Smooth muscle cell (in vitro differentiated cells): ENCODE data around the gene DMBX1. TPM values are rescaled to one million over a fixed set of nuclear protein-coding genes. Genes with fewer than 3 reads are reported as not detected.
A peak's percentile ranks its signal among the peaks of the same experiment; 100 is the strongest.

Source experiments
- DNase-seq: peaks from one replicate; lab custom pipeline; 2025; ENCODE audit not compliant: unreplicated experiment; lab: John Stamatoyannopoulos, UW
- H2AFZ ChIP-seq: fragments of 200-600 bp; sonication (generic); 2 replicates; pipeline ENCODE4 v1.6.0; 2016; ENCODE audit warnings: antibody characterized with exemption, low read depth, mild to moderate bottlenecking
- H3F3A ChIP-seq: fragments of 200-600 bp; sonication (generic); 2 replicates; pipeline ENCODE4 v1.6.0; 2017; ENCODE audit warnings: antibody characterized with exemption, low read depth
- H3K27ac ChIP-seq: fragments of 200-600 bp; sonication (generic); 2 replicates; pipeline ENCODE4 v1.5.1; 2016; ENCODE audit warnings: low read depth, mild to moderate bottlenecking
- H3K27me3 ChIP-seq: fragments of 200-600 bp; sonication (generic); 2 replicates; pipeline ENCODE4 v1.6.1; 2016; ENCODE audit warnings: low read depth, mild to moderate bottlenecking
- H3K36me3 ChIP-seq: fragments of 200-600 bp; sonication (generic); 2 replicates; pipeline ENCODE4 v1.5.1; 2016; ENCODE audit warnings: low read depth
- H3K4me1 ChIP-seq: fragments of 200-600 bp; sonication (generic); 2 replicates; pipeline ENCODE4 v1.5.1; 2016; ENCODE audit warnings: low read depth
- H3K4me2 ChIP-seq: fragments of 200-600 bp; sonication (generic); 2 replicates; pipeline ENCODE4 v1.6.0; 2016; ENCODE audit warnings: mild to moderate bottlenecking
- H3K4me3 ChIP-seq: fragments of 200-600 bp; sonication (generic); 2 replicates; pipeline ENCODE4 v1.5.1; 2016; ENCODE audit warnings: mild to moderate bottlenecking
- H3K79me2 ChIP-seq: fragments of 200-600 bp; sonication (generic); 2 replicates; pipeline ENCODE4 v1.6.0; 2016; ENCODE audit warnings: low read depth, mild to moderate bottlenecking
- H3K9ac ChIP-seq: fragments of 200-600 bp; sonication (generic); 2 replicates; pipeline ENCODE4 v1.6.0; 2016; ENCODE audit warnings: low read depth
- H3K9me3 ChIP-seq: fragments of 200-600 bp; sonication (generic); replicated peaks from 2 replicates; pipeline ENCODE4 v1.5.1; 2016; ENCODE audit warnings: low read depth
- H4K20me1 ChIP-seq: fragments of 200-600 bp; sonication (generic); 2 replicates; pipeline ENCODE4 v1.6.0; 2016; ENCODE audit warnings: low read depth
- WGBS: methylation state at CpG from one replicate; pipeline ENCODE4 v1.1.7; 2016; ENCODE audit warnings: low lambda C conversion rate; 5-methylcytosine and 5-hydroxymethylcytosine counted together
- polyA plus RNA-seq: library from polyadenylated mRNA; unstranded; fragments of >200 nt; fragmentation: Nextera tagmentation; extraction: Ambion mirVana; gene quantifications from 2 replicates; pipeline ENCODE4 v1.2.1, GENCODE V29; 2016
- total RNA-seq: library from RNA; depleted of rRNA; stranded (reverse); fragments of >200 nt; gene quantifications from 2 replicates; pipeline ENCODE4 v1.2.3, GENCODE V29; 2014
- TF ChIP-seq, protein P1 (sequence below): fragments of 200-600 bp; sonication (generic); IDR thresholded peaks from 2 replicates; pipeline ENCODE4 v1.5.1; 2017; ENCODE audit warnings: borderline replicate concordance, mild to moderate bottlenecking, antibody characterized with exemption; ENCODE audit not compliant: insufficient read depth, poor library complexity, severe bottlenecking

Gene DMBX1
- not detected in 2 replicates for total RNA-seq
- polyA plus RNA-seq: not detected in 2 replicates

DNA sequence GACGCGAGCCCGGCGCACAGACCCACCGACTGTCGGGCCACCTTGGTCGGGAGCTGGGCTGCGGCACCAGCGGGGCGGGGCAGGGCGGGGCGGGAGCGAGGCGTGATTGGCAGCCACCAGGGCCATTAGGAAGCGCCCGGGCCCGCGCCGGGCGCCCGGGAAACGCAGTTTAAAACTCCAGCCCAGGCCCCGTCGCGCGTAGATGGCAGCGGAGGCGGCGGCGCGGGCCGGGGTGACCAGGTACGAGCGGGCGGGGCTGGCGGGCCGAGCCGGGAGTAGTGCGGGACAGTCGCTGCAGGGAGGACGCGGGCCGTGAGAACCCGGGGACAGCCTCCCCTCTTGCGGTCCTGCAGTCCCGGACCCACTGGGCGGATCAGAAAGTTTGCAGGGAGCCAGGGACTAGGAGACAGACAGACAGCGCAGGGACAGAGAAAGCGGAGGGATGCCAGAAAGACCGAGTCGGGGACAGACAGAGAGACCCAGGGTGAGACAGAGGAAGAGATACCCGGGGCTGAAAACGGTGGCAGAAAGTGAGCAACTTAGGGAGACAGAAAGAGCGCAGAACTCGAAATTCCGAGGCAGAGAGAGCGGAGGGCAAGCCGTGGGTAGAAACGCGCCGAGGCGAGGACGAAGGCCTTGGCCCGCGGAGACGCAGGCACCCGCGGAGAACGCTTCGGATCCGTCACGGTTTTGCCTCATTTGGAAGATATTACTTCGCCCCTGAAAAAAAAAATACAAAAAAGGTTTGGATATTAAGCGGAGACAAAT, at the start of gene DMBX1:
TSS of gene DMBX1 (plus strand) at position 199 of the 768 bp plus-strand sequence. CDS start 17,175 bp downstream, outside the sequence.
- peaks cover 37% of the 10 kb centered on the region for H3K4me1 ChIP-seq
- no peaks in the 10 kb centered on the region for H3F3A ChIP-seq
- H3K27ac ChIP-seq: no peak within 1 kb of the TSS
- TF ChIP-seq, protein P1, sequence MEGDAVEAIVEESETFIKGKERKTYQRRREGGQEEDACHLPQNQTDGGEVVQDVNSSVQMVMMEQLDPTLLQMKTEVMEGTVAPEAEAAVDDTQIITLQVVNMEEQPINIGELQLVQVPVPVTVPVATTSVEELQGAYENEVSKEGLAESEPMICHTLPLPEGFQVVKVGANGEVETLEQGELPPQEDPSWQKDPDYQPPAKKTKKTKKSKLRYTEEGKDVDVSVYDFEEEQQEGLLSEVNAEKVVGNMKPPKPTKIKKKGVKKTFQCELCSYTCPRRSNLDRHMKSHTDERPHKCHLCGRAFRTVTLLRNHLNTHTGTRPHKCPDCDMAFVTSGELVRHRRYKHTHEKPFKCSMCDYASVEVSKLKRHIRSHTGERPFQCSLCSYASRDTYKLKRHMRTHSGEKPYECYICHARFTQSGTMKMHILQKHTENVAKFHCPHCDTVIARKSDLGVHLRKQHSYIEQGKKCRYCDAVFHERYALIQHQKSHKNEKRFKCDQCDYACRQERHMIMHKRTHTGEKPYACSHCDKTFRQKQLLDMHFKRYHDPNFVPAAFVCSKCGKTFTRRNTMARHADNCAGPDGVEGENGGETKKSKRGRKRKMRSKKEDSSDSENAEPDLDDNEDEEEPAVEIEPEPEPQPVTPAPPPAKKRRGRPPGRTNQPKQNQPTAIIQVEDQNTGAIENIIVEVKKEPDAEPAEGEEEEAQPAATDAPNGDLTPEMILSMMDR: no peak
- no peak for DNase-seq
- H4K20me1 ChIP-seq: peaks cover 8% of the 10 kb centered on the region
- H3K79me2 ChIP-seq: no peaks in the 10 kb centered on the region
- H3K27me3 ChIP-seq: peaks cover 100% of the 10 kb centered on the region
- H3K9ac ChIP-seq: no peak within 1 kb of the TSS
- peak within 1 kb of the TSS; percentile 41 for H3K4me3 ChIP-seq
- H3K4me2 ChIP-seq: peak within 1 kb of the TSS; percentile 84
- H2AFZ ChIP-seq: peak within 1 kb of the TSS; percentile 30
- H3K9me3 ChIP-seq: no peaks in the 10 kb centered on the region
- no peaks in the 10 kb centered on the region for H3K36me3 ChIP-seq
- whole genome bisulfite sequencing: 2% methylated on average over 55 of the region's 74 CpGs

DNA sequence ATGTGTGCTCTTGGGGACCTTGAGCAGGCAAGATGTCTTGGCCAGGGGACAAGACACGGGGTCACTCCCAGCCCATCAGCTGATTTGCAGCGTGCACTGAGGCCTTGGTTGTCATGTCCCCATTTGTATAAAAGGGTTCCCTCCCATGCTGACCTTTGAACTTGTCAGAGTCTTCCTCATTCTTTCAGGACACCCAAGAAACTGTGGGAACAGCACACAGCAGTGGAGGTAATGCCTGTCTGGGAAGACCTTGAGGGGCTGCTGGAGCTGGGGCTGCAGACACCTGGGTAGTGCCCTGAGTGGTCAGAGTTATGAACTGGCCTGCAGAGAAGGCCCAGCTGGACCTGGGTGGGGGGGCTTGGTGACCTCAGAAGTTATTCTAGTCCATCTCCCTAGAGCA, 49.2 kb upstream of the DMBX1 start:
- H3K79me2 ChIP-seq: no peaks in the 10 kb centered on the region
- H3K9ac ChIP-seq: no peak overlapping the region
- H3K4me3 ChIP-seq: no peak overlapping the region
- no peaks in the 10 kb centered on the region for H3K36me3 ChIP-seq
- no peaks in the 10 kb centered on the region for H3K4me1 ChIP-seq
- H3K27me3 ChIP-seq: peaks cover 28% of the 10 kb centered on the region
- no peaks in the 10 kb centered on the region for H3K9me3 ChIP-seq
- DNase-seq: no peak
- H3K4me2 ChIP-seq: no peak overlapping the region
- H2AFZ ChIP-seq: no peak overlapping the region
- H3K27ac ChIP-seq: no peak overlapping the region
- no peaks in the 10 kb centered on the region for H3F3A ChIP-seq
- 95% methylated on average over 2 of the region's 2 CpGs for WGBS
- no peaks in the 10 kb centered on the region for H4K20me1 ChIP-seq
- TF ChIP-seq, protein P1: no peak

DNA sequence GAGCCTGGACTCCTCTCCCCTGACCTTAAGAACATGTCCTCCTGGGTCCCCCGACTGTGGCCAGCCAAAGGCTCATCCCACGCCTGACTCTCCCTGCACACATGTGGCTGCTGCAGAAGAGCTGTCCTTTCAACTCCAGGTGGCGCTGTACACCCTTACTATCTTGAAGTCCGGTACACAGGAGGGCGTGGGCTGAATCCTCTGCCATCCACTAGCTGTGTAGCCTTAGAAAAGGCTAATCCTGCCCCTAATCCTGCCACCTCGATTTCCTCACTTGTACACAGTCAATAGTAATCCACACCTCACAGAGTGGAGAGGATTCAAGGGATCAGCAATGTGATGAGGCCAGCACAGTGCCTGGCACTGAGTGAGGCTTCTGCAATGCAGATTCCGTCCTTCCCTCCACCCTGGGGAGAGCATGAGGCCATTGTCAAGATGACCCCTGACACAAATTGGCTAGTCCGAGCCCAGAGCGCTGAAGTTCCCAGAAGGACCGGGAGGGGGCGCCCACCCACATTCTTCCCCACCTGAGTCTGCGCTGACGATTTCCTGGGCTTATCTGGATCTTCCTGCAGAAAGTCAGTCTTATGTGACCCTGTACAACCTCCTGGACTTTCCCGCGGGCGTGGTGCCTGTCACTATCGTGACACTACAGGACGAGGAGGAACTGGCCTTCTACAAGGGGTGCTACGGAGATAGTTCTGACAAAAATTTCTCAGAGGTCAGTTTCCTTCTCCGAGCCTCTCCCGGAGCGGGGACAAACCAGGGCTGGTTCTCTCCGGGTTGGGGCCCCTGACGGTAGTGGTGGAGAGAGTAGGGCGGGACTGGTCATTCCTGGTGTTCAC, 47.1 kb upstream of the DMBX1 start:
- Histone ChIP-seq H3F3A (no peaks in the 10 kb centered on the region), H3K4me3 (peak overlapping the region; percentile 48), H3K27me3 (peaks cover 42% of the 10 kb centered on the region), H3K9me3 (no peaks in the 10 kb centered on the region), H3K4me2 (peak overlapping the region; percentile 83), H4K20me1 (no peaks in the 10 kb centered on the region), H2AFZ (peak overlapping the region; percentile 53), H3K79me2 (no peaks in the 10 kb centered on the region), H3K27ac (no peak overlapping the region), H3K36me3 (no peaks in the 10 kb centered on the region), H3K4me1 (no peaks in the 10 kb centered on the region), H3K9ac (no peak overlapping the region)
- WGBS: 9% methylated on average over 25 of the region's 25 CpGs
- peak; percentile 62 for DNase-seq
- TF ChIP-seq, protein P1: peak; percentile 82
